Small intestine (tissue), 7 donors: ENCODE results near the gene BFSP2. TPM values are rescaled to one million over a fixed set of nuclear protein-coding genes. Genes with fewer than 3 reads are reported as not detected.

ENCODE experiments used
- DNase-seq, 2 donors: peaks; one replicate each; pipeline versions ENCODE4 v3.0.0 to v3.0.0-alpha.2; 2013
- FAIRE-seq: peaks from 2 replicates; lab custom pipeline; 2012; peaks lifted over from hg19 to GRCh38; lab: Jason Lieb, UNC
- H3K27ac ChIP-seq, 3 donors: one replicate each; pipeline ENCODE4 v1.5.1; 2013; ENCODE audit warnings: low read length in 2 of 3, mild to moderate bottlenecking in 2 of 3, control low read depth in 1 of 3, inconsistent platforms in 1 of 3, low read depth in 1 of 3, moderate library complexity in 1 of 3
- H3K27me3 ChIP-seq, 3 donors: one replicate each; pipeline ENCODE4 v1.6.1; 2013; ENCODE audit warnings: low read length in 3 of 3, inconsistent platforms in 1 of 3; ENCODE audit not compliant: control insufficient read depth in 3 of 3, insufficient read depth in 3 of 3
- H3K36me3 ChIP-seq, 3 donors: one replicate each; pipeline ENCODE4 v1.6.1; 2013; ENCODE audit warnings: low read length in 3 of 3, inconsistent platforms in 1 of 3, low read depth in 1 of 3, mild to moderate bottlenecking in 1 of 3, moderate library complexity in 1 of 3; ENCODE audit not compliant: control insufficient read depth in 3 of 3, insufficient read depth in 2 of 3
- H3K4me1 ChIP-seq, 3 donors: one replicate each; pipeline ENCODE4 v1.6.1; 2013; ENCODE audit warnings: low read length in 2 of 3, inconsistent platforms in 1 of 3, low read depth in 1 of 3, mild to moderate bottlenecking in 1 of 3, moderate library complexity in 1 of 3; ENCODE audit not compliant: control insufficient read depth in 3 of 3, insufficient read depth in 2 of 3
- H3K4me3 ChIP-seq, 3 donors: one replicate each; pipeline ENCODE4 v1.5.1; 2013; ENCODE audit warnings: low read length in 3 of 3, control low read depth in 1 of 3, inconsistent platforms in 1 of 3, low read depth in 1 of 3, mild to moderate bottlenecking in 1 of 3, moderate library complexity in 1 of 3
- H3K9me3 ChIP-seq, 2 donors: one replicate each; pipeline ENCODE4 v1.6.1; 2013; ENCODE audit warnings: low read depth in 1 of 2, low read length in 1 of 2; ENCODE audit not compliant: control insufficient read depth in 2 of 2, insufficient read depth in 1 of 2
- WGBS, 3 donors: extraction: QIAGEN DNeasy Blood & Tissue Kit; methylation state at CpG; one replicate each; pipeline ENCODE4 v1.1.7; 2013; 5-methylcytosine and 5-hydroxymethylcytosine counted together
- polyA plus RNA-seq, 4 donors: library from polyadenylated mRNA; stranded (reverse) in 3 of 4; unstranded in 1 of 4; fragments of 200-250 nt in 3 of 4; fragments of 120-200 nt in 1 of 4; gene quantifications; one replicate each; pipeline versions ENCODE4 v1.2.1 to v1.2.3, GENCODE V29; 2013
- donor health status: healthy with polysubstance abuse.
- donor health status: control.
- donor health status: control.
- donor health status: Bipolar disorder and iron deficiency.
- donor health status: healthy.

BFSP2 gene
- polyA plus RNA-seq, 4 donors = 1.3 TPM; not detected in 3

GRCh38 chr3:133448478-133449122 lies 48.7 kb downstream of the BFSP2 start:
- FAIRE-seq (no peak), DNase-seq (peak in 1 of 2 donors; percentile 28)
- 47 to 50% (median 49%) methylated on average over 4 of the region's 4 CpGs for WGBS, 3 donors
- Histone ChIP-seq H3K4me3 (no peak overlapping the region), H3K27me3 (no peaks in the 10 kb centered on the region), H3K27ac (peak overlapping the region in 1 of 3 donors; percentile 81), H3K4me1 (no peaks in the 10 kb centered on the region), H3K9me3 (no peaks in the 10 kb centered on the region), H3K36me3 (no peaks in the 10 kb centered on the region)

GRCh38 chr3:133451309-133451708 lies 51.5 kb downstream of the BFSP2 start:
- H3K36me3 ChIP-seq = no peaks in the 10 kb centered on the region
- WGBS, 3 donors = 90 to 96% (median 90%) methylated on average over 3 of the region's 3 CpGs
- FAIRE-seq (no peak), DNase-seq (no peak)
- no peaks in the 10 kb centered on the region for H3K9me3 ChIP-seq
- no peaks in the 10 kb centered on the region for H3K4me1 ChIP-seq
- no peak overlapping the region for H3K27ac ChIP-seq
- no peak overlapping the region for H3K4me3 ChIP-seq
- H3K27me3 ChIP-seq = no peaks in the 10 kb centered on the region

DNA sequence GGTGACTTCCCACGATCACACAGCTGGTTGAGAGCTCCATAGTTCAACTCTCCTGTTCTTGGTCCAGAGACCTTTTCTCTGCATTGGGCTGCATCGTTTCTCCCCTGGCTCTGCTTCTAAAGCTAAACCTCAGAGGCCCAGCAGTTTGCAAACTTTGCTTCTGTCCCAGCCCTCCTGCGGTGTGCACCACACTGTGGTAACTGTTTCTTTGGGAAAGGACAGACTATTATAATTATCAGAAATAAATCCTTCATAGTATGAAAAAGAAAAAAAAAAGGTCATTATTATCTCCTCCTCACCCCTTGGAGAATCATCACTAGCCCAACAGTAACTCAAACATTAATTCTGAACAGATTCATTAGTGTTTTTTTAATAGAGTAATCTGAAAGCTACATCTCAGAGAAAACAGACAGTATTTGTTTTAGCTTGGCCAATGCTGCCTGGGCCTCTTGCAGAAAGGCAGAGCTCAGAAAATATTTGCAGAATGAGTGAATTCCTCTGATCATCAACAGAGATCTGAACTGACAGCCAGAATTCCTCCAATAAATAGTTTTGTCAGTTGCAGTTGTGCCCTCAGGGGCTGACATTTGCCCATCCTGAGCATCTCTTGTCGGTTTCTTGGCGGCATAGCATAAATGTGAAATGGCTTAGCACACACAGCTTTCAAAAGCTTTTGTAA lies 52.9 kb downstream of the BFSP2 start:
- 75 to 85% (median 78%) methylated on average over 5 of the region's 5 CpGs for WGBS, 3 donors
- Histone ChIP-seq H3K4me3 (no peak overlapping the region), H3K27me3 (no peaks in the 10 kb centered on the region), H3K4me1 (no peaks in the 10 kb centered on the region), H3K27ac (no peak overlapping the region), H3K9me3 (no peaks in the 10 kb centered on the region), H3K36me3 (no peaks in the 10 kb centered on the region)
- no peak for FAIRE-seq
- no peak for DNase-seq

DNA sequence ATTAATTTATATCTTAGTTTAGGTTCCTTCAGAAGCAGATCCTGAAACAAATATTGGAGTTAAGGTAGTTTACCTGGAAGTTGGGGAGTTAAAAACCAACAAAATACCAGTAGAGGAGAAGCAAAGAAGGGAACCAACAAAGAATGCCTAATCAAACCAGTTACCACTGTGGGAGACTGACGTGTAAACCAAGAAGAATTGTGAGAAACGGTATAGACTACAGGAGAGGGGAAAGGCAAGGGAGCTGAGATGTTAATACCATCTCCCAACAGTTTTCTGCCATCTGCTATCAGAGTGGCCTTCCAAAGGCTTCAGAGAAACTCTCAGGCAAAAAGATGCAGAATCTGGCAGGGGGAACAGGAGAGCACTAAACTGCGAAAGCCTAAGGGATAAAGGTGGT lies 53.5 kb downstream of the BFSP2 start:
- Histone ChIP-seq H3K4me1 (no peaks in the 10 kb centered on the region), H3K27ac (no peak overlapping the region), H3K4me3 (no peak overlapping the region), H3K36me3 (no peaks in the 10 kb centered on the region), H3K27me3 (no peaks in the 10 kb centered on the region), H3K9me3 (no peaks in the 10 kb centered on the region)
- no peak for DNase-seq
- 79 to 88% (median 86%) methylated on average over 3 of the region's 3 CpGs for WGBS, 3 donors
- FAIRE-seq = no peak

DNA sequence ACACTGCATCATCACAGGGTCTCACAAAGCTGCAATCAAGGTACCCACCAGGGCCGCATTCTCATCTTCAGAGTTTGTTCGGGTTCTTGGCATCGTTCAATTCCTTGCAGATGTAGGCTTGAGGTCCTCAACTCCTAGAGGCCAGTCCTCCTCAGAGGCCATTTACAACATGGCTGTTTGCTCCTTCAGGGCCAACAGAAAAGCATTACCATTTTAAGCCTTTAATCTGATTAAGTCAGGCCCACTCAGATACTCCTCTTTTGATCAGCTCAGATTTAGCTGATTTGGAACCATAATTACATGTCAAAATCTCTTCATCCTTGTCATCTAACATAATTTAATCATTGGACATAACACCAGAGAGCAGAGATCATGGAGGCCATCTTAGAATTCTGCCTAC lies 55.4 kb downstream of the BFSP2 start:
- Histone ChIP-seq H3K27ac (no peak overlapping the region), H3K36me3 (no peaks in the 10 kb centered on the region), H3K4me3 (no peak overlapping the region), H3K27me3 (no peaks in the 10 kb centered on the region), H3K9me3 (no peaks in the 10 kb centered on the region), H3K4me1 (no peaks in the 10 kb centered on the region)
- DNase-seq (no peak), FAIRE-seq (no peak)
- 87 to 97% (median 95%) methylated on average over 3 of the region's 3 CpGs for WGBS, 3 donors

DNA sequence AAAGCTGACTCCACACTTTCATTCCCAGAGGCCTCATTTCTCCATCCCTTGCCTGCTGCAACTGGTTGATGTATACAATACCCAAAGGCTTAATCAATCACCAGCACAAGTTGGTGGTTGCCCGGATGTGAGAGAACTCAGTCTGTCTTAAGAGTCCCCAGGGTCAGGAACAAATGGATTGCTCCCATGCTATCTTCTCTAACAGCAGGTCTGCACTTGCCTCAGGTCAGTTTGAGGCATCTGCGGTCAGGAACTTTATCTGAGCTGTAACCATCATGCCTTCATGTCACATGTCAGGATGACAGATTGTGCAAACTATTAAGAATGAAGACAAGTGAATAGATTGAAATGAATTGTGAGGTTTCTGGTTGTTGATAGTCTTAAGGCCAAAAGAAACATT lies 56.1 kb downstream of the BFSP2 start:
- Histone ChIP-seq H3K4me1 (no peaks in the 10 kb centered on the region), H3K36me3 (no peaks in the 10 kb centered on the region), H3K27ac (no peak overlapping the region), H3K27me3 (no peaks in the 10 kb centered on the region), H3K9me3 (no peaks in the 10 kb centered on the region), H3K4me3 (no peak overlapping the region)
- FAIRE-seq (no peak), DNase-seq (no peak)
- WGBS, 3 donors = 81 to 93% (median 91%) methylated on average over 2 of the region's 2 CpGs

DNA sequence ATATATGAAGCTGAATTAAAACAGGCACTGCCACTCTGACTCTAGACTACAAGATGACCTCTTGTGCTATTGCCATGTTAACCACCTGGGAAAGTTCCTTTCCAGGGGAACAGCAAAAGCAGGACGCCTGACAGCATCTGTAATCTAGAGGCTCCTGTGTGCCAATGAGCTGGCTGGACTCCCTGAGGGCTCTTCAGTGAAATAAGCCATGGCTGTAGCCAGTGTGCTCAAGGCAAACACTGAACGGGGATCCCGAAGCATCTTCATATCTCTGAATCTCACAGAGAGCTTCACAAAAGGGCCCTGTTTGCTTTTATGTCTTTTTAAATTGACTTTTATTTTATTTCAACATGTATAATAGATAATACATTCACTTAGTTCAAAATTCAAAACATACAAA lies 57.2 kb downstream of the BFSP2 start:
- Histone ChIP-seq H3K27ac (no peak overlapping the region), H3K4me1 (no peaks in the 10 kb centered on the region), H3K4me3 (no peak overlapping the region), H3K9me3 (no peaks in the 10 kb centered on the region), H3K36me3 (no peaks in the 10 kb centered on the region), H3K27me3 (no peaks in the 10 kb centered on the region)
- no peak for DNase-seq
- WGBS, 3 donors = 79 to 85% (median 80%) methylated on average over 3 of the region's 3 CpGs
- FAIRE-seq = no peak

GRCh38 chr3:133457465-133458067 lies 57.7 kb downstream of the BFSP2 start:
- no peaks in the 10 kb centered on the region for H3K36me3 ChIP-seq
- H3K9me3 ChIP-seq = no peaks in the 10 kb centered on the region
- no peak for DNase-seq
- no peak overlapping the region for H3K27ac ChIP-seq
- no peak for FAIRE-seq
- no peaks in the 10 kb centered on the region for H3K27me3 ChIP-seq
- WGBS, 3 donors = 83 to 89% (median 88%) methylated on average over 1 of the region's 1 CpG
- H3K4me3 ChIP-seq = no peak overlapping the region
- no peaks in the 10 kb centered on the region for H3K4me1 ChIP-seq
